Adrenal gland (tissue), 5 donors: ENCODE measurements around the gene UFD1.

ENCODE experiments used
- POLR2A ChIP-seq, 2 donors: fragments of 450-650 bp; IDR thresholded peaks; one replicate each; pipeline ENCODE4 v1.6.1; 2017; ENCODE audit warnings: antibody characterized with exemption in 2 of 2, mild to moderate bottlenecking in 2 of 2, moderate library complexity in 1 of 2
- TF ChIP-seq, protein P1 (sequence below), 6 experiments: fragments of 450-650 bp in 4 of 6; fragments of 200-600 bp in 2 of 6; sonication (generic) in 1 of 6; IDR thresholded peaks; 1 replicate in 5 of 6; 2 replicates in 1 of 6; pipeline versions ENCODE4 v1.5.1 to v1.8.0; 2016 to 2021; ENCODE audit warnings: antibody characterized with exemption in 6 of 6, mild to moderate bottlenecking in 2 of 6, moderate library complexity in 1 of 6
- donor health status: DM: no; HTN: no; CAD: no.

DNA sequence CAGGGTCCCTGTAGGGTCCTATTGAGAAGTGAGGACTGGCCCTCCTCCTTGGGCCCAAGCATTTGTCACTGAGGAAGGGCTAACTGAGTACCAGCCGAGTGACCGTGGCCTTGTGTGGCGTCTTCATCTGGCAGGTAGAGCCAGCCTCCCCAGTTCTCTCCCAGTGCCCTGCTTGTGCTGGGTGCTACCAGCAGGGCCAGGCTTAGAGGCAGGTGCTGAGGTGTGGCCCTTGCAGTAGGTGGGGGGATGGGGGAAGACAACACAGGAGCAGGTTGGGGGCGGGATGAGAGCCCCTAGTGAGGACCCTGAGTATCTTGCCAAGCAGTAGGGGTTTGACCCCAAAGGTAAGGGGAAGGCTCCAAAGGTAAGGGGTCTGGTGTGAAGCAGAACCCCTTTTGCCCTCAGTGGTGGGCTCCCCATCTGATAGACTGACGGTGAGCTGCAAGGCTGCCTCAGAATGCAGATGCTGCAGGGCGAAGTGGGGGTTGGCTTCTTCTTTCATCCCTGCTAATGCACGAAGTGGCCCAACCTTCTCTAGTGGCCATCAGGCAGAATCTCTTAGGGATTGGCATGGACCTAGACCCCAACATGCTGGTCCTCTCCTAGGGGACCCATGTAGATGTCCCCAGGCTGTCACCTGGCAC is 20.4 kb upstream of the UFD1 start:
- no peak for TF ChIP-seq POLR2A (IDR thresholded peaks at IDR 0.05)
- TF ChIP-seq, protein P1, sequence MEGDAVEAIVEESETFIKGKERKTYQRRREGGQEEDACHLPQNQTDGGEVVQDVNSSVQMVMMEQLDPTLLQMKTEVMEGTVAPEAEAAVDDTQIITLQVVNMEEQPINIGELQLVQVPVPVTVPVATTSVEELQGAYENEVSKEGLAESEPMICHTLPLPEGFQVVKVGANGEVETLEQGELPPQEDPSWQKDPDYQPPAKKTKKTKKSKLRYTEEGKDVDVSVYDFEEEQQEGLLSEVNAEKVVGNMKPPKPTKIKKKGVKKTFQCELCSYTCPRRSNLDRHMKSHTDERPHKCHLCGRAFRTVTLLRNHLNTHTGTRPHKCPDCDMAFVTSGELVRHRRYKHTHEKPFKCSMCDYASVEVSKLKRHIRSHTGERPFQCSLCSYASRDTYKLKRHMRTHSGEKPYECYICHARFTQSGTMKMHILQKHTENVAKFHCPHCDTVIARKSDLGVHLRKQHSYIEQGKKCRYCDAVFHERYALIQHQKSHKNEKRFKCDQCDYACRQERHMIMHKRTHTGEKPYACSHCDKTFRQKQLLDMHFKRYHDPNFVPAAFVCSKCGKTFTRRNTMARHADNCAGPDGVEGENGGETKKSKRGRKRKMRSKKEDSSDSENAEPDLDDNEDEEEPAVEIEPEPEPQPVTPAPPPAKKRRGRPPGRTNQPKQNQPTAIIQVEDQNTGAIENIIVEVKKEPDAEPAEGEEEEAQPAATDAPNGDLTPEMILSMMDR (IDR thresholded peaks at IDR 0.05) = no peak
